Naive thymus-derived CD8-positive, alpha-beta T cell (primary cell): Measurements from ENCODE around the gene ZNF326. TPM values are rescaled to one million over a fixed set of nuclear protein-coding genes. Genes with fewer than 3 reads are reported as not detected.
"Not testable (repeated sequence)": the region's sequence is repeated elsewhere in the genome, so short reads cannot be mapped to it uniquely, and the experiment has no call there.

Source experiments
- ATAC-seq, 2 donors: fragments of 150-1000 bp; cut with Tn5 transposase in 1 of 2; sonication (Bioruptor Pico), chemical (Tn5 transposase) in 1 of 2; 1 replicate in 1 of 2; 2 replicates in 1 of 2; pipeline ENCODE4 v1.10.0; 2021; ENCODE audit warnings: mild to moderate bottlenecking in 2 of 2, moderate library complexity in 2 of 2
- POLR2A ChIA-PET: fragments of 350-600 bp; sonication (Branson Sonifier 250); formaldehyde crosslinking; loops from one replicate; lab custom pipeline; 2021; ENCODE audit warnings: antibody characterized with exemption; lab: Charles Lee
- DNase-seq, 10 donors: peaks; one replicate each; pipeline versions ENCODE4 v3.0.0 to v3.0.0-alpha.2; 2020 to 2022
- H3K27ac Mint-ChIP-seq, 10 donors: one replicate each; pipeline ENCODE4 v1.8.0; 2020 to 2022; ENCODE audit warnings: mild to moderate bottlenecking in 10 of 10, mixed read lengths in 10 of 10, moderate library complexity in 4 of 10, inconsistent platforms in 1 of 10
- H3K27me3 Mint-ChIP-seq, 5 donors: one replicate each; pipeline ENCODE4 v1.8.0; 2021 to 2022; ENCODE audit warnings: mixed read lengths in 5 of 5
- H3K36me3 Mint-ChIP-seq, 3 donors: one replicate each; pipeline ENCODE4 v1.8.0; 2020 to 2022; ENCODE audit warnings: mixed read lengths in 3 of 3, mild to moderate bottlenecking in 2 of 3, inconsistent platforms in 1 of 3
- H3K4me1 Mint-ChIP-seq, 4 donors: one replicate each; pipeline ENCODE4 v1.8.0; 2021 to 2022; ENCODE audit warnings: mixed read lengths in 4 of 4
- H3K4me3 Mint-ChIP-seq, 10 donors: one replicate each; pipeline ENCODE4 v1.8.0; 2020 to 2022; ENCODE audit warnings: mild to moderate bottlenecking in 10 of 10, mixed read lengths in 10 of 10, moderate library complexity in 6 of 10, inconsistent platforms in 1 of 10
- H3K9me3 Mint-ChIP-seq, 9 donors: one replicate each; pipeline ENCODE4 v1.8.0; 2020 to 2022; ENCODE audit warnings: mixed read lengths in 9 of 9, mild to moderate bottlenecking in 3 of 9, inconsistent platforms in 1 of 9, moderate library complexity in 1 of 9
- polyA plus RNA-seq, 3 donors: library from polyadenylated mRNA; unstranded; fragments of 300-500 nt; fragmentation: Illumina TruSeq; gene quantifications; one replicate each; pipeline ENCODE4 v1.2.3, GENCODE V29; 2021
- total RNA-seq, 8 experiments: library from RNA in 2 of 8; stranded (reverse) in 2 of 8; gene quantifications; one replicate each; pipeline ENCODE4 v1.2.3 and lab custom pipeline; 2021 to 2026

ZNF326 gene
- total and polyA plus RNA-seq, 5 experiments from 2014 or later, result 4.3 to 27.3 (median 6.0) TPM

- Mint-ChIP-seq H3K4me3 (no peak overlapping the region), H3K4me1 (peaks cover 0 to 2% (median 0%) of the 10 kb centered on the region in 4 donors), H3K27ac (no peak overlapping the region), H3K27me3 (no peaks in the 10 kb centered on the region), H3K36me3 (peaks cover 66 to 93% (median 79%) of the 10 kb centered on the region in 3 donors), H3K9me3 (peaks cover 0 to 28% (median 6%) of the 10 kb centered on the region in 9 donors)
- DNase-seq (no peak), ATAC-seq (no peak)
- POLR2A ChIA-PET, result no interaction called here
Measured at GRCh38 chr1:90023691-90024090, 28.8 kb downstream of the ZNF326 start.

- H3K4me3 Mint-ChIP-seq, result no peak overlapping the region
- peak overlapping the region in 1 of 10 donors; percentile 35 for H3K27ac Mint-ChIP-seq
- H3K27me3 Mint-ChIP-seq, result no peaks in the 10 kb centered on the region
- POLR2A ChIA-PET, result no interaction called here
- H3K9me3 Mint-ChIP-seq, result peaks cover 0 to 20% (median 1%) of the 10 kb centered on the region in 9 donors
- H3K4me1 Mint-ChIP-seq, result peaks cover 0 to 2% (median 0%) of the 10 kb centered on the region in 4 donors
- DNase-seq (no peak), ATAC-seq (no peak)
- H3K36me3 Mint-ChIP-seq, result peaks cover 36 to 86% (median 74%) of the 10 kb centered on the region in 3 donors
Measured at GRCh38 chr1:90027281-90027680, 32.4 kb downstream of the ZNF326 start.

- Mint-ChIP-seq H3K9me3 (no peaks in the 10 kb centered on the region), H3K27ac (no peak overlapping the region), H3K36me3 (no peaks in the 10 kb centered on the region), H3K27me3 (peaks cover 0 to 3% (median 0%) of the 10 kb centered on the region in 5 donors), H3K4me3 (no peak overlapping the region), H3K4me1 (no peaks in the 10 kb centered on the region)
- DNase-seq (no peak), ATAC-seq (no peak)
- POLR2A ChIA-PET, result no interaction called here
Measured at GRCh38 chr1:90039652-90040051, 44.7 kb downstream of the ZNF326 start.

GRCh38 chr1:90043586-90043985, 48.7 kb downstream of the ZNF326 start:
- DNase-seq (no peak), ATAC-seq (no peak)
- no peaks in the 10 kb centered on the region for H3K4me1 Mint-ChIP-seq
- POLR2A ChIA-PET, result no interaction called here
- no peak overlapping the region for H3K4me3 Mint-ChIP-seq
- H3K36me3 Mint-ChIP-seq, result no peaks in the 10 kb centered on the region
- H3K27me3 Mint-ChIP-seq, result peaks cover 0 to 12% (median 7%) of the 10 kb centered on the region in 5 donors
- no peak overlapping the region for H3K27ac Mint-ChIP-seq
- no peaks in the 10 kb centered on the region for H3K9me3 Mint-ChIP-seq

- H3K4me3 Mint-ChIP-seq, result no peak overlapping the region
- ATAC-seq, result no peak
- no peak for DNase-seq
- peaks cover 0 to 12% (median 7%) of the 10 kb centered on the region in 5 donors for H3K27me3 Mint-ChIP-seq
- H3K27ac Mint-ChIP-seq, result no peak overlapping the region
- no peaks in the 10 kb centered on the region for H3K4me1 Mint-ChIP-seq
- no peaks in the 10 kb centered on the region for H3K36me3 Mint-ChIP-seq
- POLR2A ChIA-PET, result no interaction called here
- no peaks in the 10 kb centered on the region for H3K9me3 Mint-ChIP-seq
Measured at GRCh38 chr1:90044346-90044745, 49.4 kb downstream of the ZNF326 start.

GRCh38 chr1:90045853-90046563, 51.1 kb downstream of the ZNF326 start:
- Mint-ChIP-seq H3K4me3 (no peak overlapping the region), H3K27ac (no peak overlapping the region), H3K9me3 (no peaks in the 10 kb centered on the region), H3K36me3 (no peaks in the 10 kb centered on the region), H3K27me3 (peaks cover 0 to 12% (median 7%) of the 10 kb centered on the region in 5 donors), H3K4me1 (no peaks in the 10 kb centered on the region)
- ATAC-seq (peak in 1 of 2 donors; percentile 39), DNase-seq (peak in 3 of 10 donors; percentile 2 to 15 (median 9))
- POLR2A ChIA-PET, result no interaction called here

GRCh38 chr1:90046635-90047034, 51.7 kb downstream of the ZNF326 start:
- H3K27me3 Mint-ChIP-seq, result peaks cover 0 to 12% (median 8%) of the 10 kb centered on the region in 5 donors
- H3K27ac Mint-ChIP-seq, result no peak overlapping the region
- no peak overlapping the region for H3K4me3 Mint-ChIP-seq
- POLR2A ChIA-PET, result no interaction called here
- no peak for DNase-seq
- no peaks in the 10 kb centered on the region for H3K9me3 Mint-ChIP-seq
- H3K36me3 Mint-ChIP-seq, result no peaks in the 10 kb centered on the region
- no peak for ATAC-seq
- H3K4me1 Mint-ChIP-seq, result no peaks in the 10 kb centered on the region

- ATAC-seq, result no peak
- POLR2A ChIA-PET, result no interaction called here
- no peaks in the 10 kb centered on the region for H3K36me3 Mint-ChIP-seq
- no peak overlapping the region for H3K4me3 Mint-ChIP-seq
- H3K27me3 Mint-ChIP-seq, result peaks cover 0 to 13% (median 8%) of the 10 kb centered on the region in 5 donors
- peak overlapping the region in 1 of 10 donors; percentile 57 for H3K27ac Mint-ChIP-seq
- DNase-seq, result no peak
- no peaks in the 10 kb centered on the region for H3K4me1 Mint-ChIP-seq
- no peaks in the 10 kb centered on the region for H3K9me3 Mint-ChIP-seq
Measured at GRCh38 chr1:90048043-90048442, 53.1 kb downstream of the ZNF326 start.

GRCh38 chr1:90062700-90063643, 68.1 kb downstream of the ZNF326 start:
- Mint-ChIP-seq H3K27me3 (peaks cover 13 to 26% (median 17%) of the 10 kb centered on the region in 5 donors), H3K9me3 (peaks cover 0 to 19% (median 10%) of the 10 kb centered on the region in 9 donors), H3K36me3 (peaks cover 0 to 12% (median 0%) of the 10 kb centered on the region in 3 donors)
- H3K27ac Mint-ChIP-seq, DNase-seq, H3K4me3 Mint-ChIP-seq, H3K4me1 Mint-ChIP-seq, POLR2A ChIA-PET, ATAC-seq: not testable (repeated sequence)

GRCh38 chr1:90064109-90064508, 69.2 kb downstream of the ZNF326 start:
- H3K4me1 Mint-ChIP-seq, H3K4me3 Mint-ChIP-seq, ATAC-seq, DNase-seq, POLR2A ChIA-PET: not testable (repeated sequence)
- Mint-ChIP-seq H3K36me3 (peaks cover 0 to 12% (median 0%) of the 10 kb centered on the region in 3 donors), H3K27me3 (peaks cover 13 to 26% (median 17%) of the 10 kb centered on the region in 5 donors), H3K9me3 (peaks cover 0 to 16% (median 7%) of the 10 kb centered on the region in 9 donors), H3K27ac (peak overlapping the region in 1 of 10 donors; percentile 37)

- no peak for ATAC-seq
- H3K27me3 Mint-ChIP-seq, result peaks cover 22 to 46% (median 36%) of the 10 kb centered on the region in 5 donors
Measured at GRCh38 chr1:90067194-90067931, 72.5 kb downstream of the ZNF326 start.

GRCh38 chr1:90068611-90069280, 73.8 kb downstream of the ZNF326 start:
- Mint-ChIP-seq H3K4me3 (no peak overlapping the region), H3K9me3 (peaks cover 0 to 10% (median 3%) of the 10 kb centered on the region in 9 donors), H3K27me3 (peaks cover 20 to 51% (median 32%) of the 10 kb centered on the region in 5 donors), H3K4me1 (no peaks in the 10 kb centered on the region), H3K27ac (no peak overlapping the region), H3K36me3 (peaks cover 0 to 5% (median 0%) of the 10 kb centered on the region in 3 donors)
- DNase-seq (no peak), ATAC-seq (no peak)
- POLR2A ChIA-PET, result no interaction called here

More at GRCh38 chr1:90067194-90067931, 72.5 kb downstream of the ZNF326 start:
- Mint-ChIP-seq H3K9me3 (peaks cover 0 to 14% (median 7%) of the 10 kb centered on the region in 9 donors), H3K36me3 (peaks cover 0 to 12% (median 0%) of the 10 kb centered on the region in 3 donors), H3K4me1 (no peaks in the 10 kb centered on the region), H3K27ac (no peak overlapping the region), H3K4me3 (no peak overlapping the region)
- POLR2A ChIA-PET, result no interaction called here
- DNase-seq, result no peak
